ENCODE measurements around the gene APBA3.

The APBA3 gene, protein sequence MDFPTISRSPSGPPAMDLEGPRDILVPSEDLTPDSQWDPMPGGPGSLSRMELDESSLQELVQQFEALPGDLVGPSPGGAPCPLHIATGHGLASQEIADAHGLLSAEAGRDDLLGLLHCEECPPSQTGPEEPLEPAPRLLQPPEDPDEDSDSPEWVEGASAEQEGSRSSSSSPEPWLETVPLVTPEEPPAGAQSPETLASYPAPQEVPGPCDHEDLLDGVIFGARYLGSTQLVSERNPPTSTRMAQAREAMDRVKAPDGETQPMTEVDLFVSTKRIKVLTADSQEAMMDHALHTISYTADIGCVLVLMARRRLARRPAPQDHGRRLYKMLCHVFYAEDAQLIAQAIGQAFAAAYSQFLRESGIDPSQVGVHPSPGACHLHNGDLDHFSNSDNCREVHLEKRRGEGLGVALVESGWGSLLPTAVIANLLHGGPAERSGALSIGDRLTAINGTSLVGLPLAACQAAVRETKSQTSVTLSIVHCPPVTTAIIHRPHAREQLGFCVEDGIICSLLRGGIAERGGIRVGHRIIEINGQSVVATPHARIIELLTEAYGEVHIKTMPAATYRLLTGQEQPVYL

DNA sequence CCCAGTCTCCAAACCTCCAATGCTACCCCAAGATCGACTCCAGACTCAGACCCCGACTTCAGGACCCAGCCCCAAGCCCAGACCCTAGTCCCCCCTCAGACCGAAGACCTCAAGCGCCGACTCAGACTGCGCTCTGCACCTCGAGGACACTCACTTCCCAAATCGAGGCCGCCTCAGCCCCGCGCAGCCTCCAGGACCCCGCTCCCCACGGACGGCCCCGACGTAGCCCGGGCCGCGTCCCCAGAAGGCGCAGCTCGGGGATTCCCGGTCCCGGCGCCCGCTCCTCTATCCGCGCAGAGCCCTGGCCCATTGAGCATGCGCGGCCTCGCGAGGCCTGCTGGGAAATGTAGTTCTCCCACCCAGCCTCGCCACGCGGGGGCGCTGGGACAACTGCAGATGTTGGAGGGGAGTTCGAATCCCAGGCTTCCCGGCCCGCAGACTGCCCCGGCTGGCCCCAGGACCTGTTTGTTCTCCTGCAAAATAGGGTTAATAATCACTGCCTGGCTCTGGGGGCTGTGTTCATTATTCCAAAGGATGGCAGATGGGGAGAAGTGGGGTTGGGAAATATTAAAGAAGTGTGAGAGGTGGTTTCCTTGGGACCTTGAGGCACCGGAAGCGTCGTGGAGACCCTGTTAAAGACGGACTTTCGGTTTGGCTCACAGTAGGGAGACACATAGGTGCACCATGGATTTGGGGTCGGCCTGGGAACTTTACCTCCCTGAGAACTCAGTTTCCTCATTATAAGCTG is at the start of gene APBA3:
Gene APBA3 (minus strand): TSS at position 311 of the 748 bp plus-strand sequence. CDS start 1,428 bp downstream, outside the sequence.
- peak; percentile 97 for DNase-seq (ENCODE audit: low spot score)

DNA sequence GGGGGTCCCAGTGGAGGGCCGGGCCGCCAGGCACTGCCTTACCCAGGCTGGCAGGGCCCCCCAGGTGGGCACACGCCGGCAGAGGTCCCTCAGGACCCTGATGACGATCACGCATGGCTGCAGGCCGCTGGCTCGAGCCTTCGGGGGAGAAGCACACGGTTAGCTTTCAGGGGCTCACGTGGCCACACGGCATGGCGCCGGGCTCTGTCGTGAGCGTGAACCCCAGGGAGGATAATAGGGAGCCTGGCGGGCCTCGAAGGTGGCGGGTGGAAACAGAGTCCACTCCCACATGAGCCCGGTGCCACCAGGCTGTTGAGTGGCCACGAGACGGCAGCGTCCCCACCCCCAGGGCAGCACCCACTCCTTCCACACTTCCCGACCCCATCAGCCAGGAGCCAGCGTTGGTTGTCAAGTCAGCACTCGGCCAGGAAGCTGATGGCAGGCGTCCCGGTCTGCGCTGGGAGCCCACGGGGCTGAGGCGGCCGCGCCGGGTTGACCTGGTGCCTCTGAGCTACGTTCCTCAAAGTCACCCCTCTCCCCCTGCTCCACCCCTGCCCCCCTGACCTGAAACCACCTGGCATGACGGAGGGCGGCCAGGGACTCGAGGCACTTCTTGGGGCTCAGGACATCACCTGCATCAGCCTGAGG is 49.3 kb upstream of the APBA3 start:
- DNase-seq (ENCODE audit: low spot score), result no peak

DNA sequence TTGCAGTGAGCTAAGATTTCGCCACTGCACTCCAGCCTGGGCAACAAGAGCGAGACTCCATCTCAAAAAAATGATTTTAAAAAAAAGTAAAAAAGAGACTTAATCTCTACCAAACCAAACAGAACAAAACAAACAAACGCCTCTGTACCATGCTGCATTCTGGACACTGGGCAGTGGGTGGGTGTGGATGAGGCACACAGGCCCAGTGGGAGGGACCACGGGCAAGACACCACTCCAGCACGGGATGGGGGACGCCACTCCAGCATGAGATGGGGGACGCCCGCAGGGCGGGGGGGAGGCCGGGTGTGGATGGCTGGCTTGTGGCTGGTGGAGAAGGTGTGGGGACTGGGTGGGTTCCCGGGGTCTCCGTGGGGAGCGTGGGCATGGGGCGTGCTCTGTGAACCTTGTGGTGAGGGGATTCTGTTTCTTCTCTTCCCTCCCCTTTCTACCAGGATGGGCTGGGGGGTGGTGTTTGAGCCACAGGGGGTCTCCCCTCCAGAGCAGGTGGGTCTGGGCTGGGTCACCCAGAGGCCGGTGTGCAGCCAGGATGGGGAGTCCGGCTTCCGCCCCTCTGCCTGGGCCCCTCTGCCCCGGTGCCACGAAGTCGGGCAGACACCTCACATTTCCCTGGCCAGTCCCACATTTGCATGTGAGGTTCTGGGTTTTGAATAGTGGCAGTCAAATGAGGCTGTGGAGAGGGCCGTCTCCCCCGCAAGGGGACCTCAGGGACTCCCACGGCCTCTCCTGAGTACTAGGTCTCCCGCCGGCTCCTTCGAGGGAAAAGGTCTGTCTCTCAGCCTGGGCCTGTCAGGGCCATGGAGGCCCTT is 48.6 kb upstream of the APBA3 start:
- DNase-seq (ENCODE audit: low spot score), result no peak

DNA sequence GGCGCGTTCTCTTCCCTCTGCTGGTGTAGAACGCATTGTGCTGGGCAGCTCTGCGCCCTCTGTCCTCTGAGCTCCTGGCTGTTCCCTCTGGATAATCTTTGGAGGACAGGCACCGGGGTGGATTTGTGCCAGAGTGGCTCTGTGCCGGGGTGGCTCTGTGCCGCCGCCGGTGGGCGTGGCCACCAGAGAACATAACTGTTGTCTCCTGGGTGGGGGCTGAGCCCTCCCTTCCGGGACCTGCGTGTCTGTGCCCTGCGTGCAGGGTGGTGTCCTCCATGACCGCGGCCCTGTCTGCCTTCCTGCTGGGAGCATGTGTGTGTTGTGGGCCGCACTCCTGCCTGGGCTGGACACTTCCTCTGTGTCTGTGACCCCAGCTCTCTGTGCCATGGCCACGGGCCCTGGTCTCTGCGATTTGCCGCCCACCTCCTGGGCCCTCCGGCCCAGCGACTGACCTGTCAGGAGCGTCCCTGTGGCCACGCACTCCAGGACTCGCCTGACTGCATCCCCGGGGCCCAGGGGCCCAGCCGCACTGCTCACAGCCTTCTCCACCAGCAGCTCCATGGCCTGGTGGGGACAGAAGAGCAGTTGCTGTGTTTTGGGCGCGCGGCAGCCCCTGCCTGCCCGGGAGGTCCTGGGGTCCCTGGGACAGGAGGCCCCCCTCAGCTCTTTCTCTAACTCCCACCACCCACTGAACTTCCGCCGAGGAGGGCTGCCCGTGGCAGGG is 47.1 kb upstream of the APBA3 start:
- DNase-seq (ENCODE audit: low spot score), result no peak

DNA sequence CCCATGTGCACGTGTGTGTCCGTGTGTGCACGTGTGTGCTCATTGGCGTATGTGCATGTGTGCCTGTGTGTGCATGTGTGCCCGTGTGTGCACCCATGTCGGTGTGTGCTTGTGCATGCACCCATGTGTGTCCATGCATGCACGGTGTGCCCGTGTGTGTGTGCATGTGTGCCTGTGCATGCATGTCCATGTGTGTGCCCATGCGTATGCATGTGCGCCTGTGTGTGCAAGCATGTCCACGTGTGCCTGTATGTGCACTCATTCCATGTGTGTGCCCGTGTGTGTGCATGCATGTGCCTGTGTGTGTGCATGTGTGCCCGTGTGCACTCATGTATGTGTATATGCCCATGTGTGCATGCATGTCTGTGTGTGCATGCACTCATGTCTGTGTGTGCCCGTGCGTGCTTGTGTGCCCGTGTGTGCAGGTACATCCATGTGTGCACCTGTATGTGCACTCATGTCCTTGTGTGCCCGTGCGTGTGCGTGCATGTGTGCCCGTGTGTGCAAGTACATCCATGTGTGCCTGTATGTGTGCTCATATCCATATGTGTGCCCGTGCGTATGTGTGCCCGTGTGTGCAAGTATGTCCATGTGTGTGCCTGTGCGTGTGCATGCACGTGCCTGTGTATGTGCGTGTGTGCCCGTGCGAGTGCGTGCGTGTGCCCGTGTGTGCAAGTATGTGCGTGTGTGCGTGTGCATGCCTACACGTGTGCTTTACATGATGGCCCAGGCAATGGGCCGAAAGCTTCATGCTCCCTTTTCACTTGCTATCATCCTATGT is 46.3 kb upstream of the APBA3 start:
- no peak for DNase-seq (ENCODE audit: low spot score)

DNA sequence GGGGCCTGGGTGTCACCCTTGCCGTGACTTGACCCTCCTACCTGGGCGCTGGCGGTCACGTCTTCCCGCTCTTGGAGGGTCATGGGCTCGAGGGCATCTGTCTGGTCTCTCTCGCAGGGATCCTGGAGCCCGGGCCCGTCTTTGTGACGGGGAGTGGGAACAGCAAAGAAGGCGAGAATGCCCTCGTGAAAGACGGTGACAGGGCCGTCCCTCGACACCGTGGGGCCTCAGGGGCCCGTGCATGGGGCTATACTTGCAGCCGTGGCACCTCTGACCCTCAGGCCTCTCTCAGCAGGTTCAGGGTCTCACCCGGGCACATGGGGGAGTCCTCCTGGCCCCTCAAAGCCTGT is 45.6 kb upstream of the APBA3 start:
- no peak for DNase-seq (ENCODE audit: low spot score)

DNA sequence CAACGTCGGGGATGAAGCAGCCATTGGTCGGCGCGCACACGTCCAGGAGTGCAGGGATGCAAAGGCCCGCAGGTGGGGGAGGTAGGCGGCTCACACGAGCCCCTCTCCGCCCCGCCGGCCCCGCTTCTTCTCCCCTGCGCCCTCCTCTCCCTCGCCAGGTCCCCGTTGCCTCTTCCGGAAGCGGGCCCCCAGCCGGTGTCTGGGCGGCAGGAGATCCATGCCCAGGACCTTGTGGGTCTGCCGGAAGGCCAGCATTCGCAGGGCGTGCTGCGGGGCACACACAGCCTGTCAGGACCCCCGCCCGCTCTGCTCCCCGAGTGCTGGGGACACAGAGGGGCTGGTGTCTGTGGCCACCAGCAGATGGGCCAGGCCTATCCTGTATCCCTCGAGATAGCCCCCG is 44.4 kb upstream of the APBA3 start:
- no peak for DNase-seq (ENCODE audit: low spot score)

DNA sequence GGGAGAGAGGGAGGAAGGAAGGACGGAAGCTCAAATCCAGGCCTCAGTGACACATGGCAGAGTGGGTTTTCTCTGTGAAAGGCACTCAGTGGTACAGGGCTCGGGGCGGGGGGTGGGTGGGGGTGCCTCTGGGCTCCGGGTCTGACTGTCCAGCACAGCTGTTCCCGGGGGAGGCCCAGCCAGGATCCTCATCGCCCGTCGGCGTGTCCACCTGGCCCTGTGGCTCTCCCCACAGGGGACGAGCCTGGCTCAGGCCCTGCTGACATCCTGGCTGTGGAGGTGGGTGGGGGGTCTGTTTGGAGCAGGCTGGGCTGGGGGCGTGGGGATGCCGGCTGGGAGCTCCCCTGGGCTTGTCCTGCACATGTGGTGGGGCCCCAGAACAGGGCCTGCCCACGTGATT is 42.9 kb upstream of the APBA3 start:
- no peak for DNase-seq (ENCODE audit: low spot score)

DNA sequence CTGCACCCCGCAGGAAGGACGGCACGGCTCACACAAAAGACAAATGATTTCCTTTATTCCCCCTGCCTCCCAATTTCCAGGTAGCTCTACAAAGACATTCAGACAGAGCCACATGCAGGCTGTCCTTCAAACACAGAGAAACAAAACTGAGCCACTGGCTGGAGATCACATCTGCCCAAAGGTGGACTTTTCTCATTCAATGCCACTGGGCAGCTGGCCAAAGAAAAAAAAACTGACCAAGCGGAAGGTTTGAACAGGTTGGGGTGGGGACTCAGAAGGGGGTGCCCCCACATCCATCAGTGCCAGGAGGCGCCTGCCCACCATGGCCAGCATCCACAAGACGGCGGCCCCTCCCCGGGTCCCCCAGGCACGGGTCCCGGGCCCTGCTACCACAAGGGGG is 42.5 kb upstream of the APBA3 start:
- DNase-seq (ENCODE audit: low spot score), result no peak

DNA sequence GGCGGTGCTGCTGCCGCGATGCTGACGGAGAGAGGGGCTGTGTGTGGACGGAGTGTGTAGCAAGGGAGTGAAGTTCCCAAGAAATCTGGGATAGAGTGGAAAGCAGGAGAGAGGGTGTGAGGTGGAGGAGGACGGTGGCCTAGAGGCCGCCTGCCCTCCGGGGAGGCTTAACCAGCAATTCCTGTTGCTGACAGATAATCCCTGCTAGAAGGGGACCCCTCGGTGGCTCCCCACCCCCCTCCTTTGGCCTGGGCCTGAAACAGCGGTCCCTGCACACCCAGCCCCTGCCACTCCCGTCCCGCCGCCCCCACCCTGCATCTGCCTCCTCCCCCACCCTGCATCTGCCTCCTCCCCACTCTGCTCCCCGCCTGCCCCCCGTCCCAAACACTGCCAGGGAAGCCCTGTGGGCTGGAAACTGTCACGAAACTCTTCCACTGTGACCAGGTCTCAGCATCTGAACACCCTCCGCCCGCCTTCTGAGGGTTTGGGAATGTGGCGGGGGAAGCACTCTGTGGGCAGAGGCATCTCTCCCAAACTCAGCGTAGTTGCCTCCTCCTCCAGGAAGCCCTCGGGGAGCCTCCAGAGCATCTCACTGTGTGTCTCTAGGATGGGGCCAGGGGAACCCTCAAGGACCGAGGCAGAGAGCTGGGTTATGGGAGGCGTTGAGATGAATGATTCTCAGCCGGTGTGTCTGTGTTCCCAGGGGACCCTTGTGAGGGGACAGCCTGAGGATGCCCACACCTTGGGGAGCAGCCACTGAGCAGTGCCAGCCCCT is 41.8 kb upstream of the APBA3 start:
- no peak for DNase-seq (ENCODE audit: low spot score)

DNA sequence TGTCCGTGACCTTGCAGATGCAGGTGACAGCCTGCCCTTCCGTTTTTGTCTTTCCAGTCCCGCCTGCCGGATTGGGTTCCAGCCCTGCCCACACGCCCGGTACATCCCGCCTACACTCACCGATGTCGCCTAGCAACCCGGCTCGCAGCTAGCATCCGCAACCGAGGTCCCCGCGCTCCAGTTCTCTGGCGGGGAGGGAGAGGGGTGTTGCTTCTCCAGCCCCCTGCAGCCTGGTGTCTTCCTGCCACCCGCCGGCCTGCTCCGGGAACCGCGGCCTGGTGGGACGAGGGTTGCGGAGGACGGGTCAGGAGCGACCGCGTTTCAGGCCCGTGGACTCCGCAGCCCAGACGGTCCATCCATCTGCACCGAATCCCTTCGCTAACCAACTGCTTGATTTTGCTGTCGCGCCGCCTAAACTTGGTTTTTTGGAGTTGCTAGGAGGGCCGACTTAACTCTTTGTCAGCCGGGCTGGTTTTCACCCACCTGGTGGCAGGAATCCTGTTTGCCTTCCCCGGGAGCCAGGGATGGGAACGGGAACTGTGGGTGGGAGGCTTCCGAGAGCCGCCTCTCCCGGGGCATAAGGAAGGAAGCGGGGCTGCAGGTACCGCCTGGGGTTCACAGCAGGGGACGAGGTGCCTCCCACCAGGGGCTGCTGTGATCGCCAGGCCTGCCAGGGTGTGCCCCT is 40.1 kb upstream of the APBA3 start:
- DNase-seq (ENCODE audit: low spot score), result peak; percentile 56

DNA sequence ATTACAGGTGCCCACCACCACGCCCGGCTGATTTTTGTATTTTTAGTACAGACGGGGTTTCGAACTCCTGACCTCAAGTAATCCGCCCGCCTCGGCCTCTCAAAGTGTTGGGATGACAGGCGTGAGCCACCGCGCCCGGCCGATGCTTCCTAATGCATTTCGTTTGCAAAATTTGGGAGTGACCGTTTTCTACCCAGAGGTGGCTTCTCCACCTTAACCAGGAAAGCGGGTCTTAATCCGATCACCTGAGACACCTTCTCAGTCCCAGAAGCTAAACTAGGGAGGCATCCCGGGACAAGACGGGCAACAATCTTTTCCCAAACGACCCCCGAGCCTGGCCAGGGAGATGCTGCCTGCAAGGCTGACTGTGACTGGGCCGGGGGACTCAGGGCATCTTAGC is 39.5 kb upstream of the APBA3 start:
- no peak for DNase-seq (ENCODE audit: low spot score)

DNA sequence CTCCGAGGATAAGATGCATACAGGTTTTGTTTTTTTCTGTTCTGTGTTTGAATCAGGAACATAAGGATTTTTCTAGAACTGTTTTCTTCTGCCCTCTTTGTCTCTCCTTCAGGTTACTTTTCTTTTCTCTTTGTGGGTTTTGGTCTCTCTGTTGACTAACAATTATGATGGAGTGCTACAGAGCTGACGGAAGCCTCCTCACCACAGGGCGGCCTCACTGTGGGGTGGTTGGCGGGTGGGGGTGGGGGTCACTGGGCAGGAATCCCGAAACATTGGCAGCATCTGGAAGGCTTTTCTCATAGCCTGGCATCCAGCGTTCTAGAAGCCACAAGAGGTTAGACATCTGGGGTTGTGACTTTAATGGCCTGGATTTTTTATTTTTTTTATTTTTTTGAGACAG is 36.6 kb upstream of the APBA3 start:
- no peak for DNase-seq (ENCODE audit: low spot score)

DNA sequence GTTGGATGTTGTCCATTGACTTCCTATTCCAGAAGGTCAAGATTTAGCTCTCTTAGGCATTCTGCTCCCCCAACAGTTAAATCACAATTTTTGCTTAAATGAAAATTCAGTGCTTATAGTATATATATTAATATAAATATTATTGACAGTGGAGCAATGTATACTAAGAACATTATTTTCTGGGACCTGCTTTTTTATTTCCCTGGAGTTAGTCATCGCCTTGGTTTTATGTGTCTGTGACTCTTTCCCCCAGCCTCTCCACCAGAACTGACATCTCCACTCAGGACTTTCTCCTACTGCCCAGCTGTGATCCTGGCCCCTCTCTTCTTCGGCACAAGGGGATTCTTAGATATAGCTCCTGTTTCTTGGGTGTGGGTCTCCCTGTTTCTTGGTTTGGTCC is 34.9 kb upstream of the APBA3 start:
- DNase-seq (ENCODE audit: low spot score), result no peak

DNA sequence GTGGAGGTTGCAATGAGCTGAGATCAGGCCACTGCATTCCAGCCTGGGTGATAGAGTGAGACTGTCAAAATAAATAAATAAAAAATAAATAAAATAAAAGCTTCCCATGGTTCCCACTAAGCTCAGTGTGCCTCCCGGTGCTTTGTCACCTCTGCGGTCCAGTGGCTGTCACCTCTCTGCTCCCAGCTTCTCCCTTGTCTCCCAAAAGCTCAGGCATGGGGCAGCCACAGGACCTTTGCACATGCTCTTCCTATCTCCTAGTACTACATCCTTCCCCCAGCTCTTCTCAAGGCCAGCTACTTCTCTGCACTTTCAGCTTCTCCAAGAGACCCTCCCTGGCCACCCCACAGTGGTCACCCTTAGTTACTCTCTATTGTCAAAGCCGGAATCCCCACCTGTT is 32.3 kb upstream of the APBA3 start:
- no peak for DNase-seq (ENCODE audit: low spot score)

DNA sequence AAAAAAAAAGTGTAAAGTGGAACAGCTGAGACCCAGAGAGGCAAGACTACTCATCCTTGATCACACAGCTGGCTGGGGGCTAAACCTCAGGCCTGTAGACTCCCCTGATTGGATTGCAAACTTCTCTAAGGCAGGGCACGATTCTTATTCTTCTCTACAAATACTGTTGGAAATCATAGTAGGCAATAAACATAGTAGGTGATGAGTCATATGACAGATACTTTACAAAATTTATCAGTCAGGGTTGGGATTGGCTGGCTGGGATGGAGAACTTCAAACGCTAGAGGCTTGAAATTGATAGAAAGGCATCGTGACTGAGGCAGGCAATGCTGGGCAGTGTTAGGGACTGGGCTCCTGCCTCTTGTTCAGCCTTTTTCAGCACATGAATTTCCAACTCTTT is 30.6 kb upstream of the APBA3 start:
- DNase-seq (ENCODE audit: low spot score), result no peak

DNA sequence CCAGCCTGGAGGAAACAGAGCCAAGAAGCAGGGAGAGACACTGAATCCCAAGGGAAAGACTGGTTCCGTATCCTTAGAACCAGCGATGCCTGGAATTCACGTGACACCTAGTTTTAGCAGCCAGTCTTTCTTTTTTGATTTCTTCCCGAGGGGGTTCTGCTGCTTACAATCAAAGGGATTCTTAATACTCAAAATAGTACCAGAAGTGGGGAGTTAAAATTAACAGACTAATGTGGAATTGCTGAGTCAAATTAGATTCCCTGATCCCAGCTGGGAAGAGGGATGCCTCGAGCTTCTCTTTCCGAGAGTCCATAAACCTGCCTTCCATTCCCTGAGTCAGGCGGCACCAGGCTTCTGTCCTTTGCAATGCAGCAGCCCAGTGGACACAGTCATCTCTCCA is 29.4 kb upstream of the APBA3 start:
- DNase-seq (ENCODE audit: low spot score), result no peak

DNA sequence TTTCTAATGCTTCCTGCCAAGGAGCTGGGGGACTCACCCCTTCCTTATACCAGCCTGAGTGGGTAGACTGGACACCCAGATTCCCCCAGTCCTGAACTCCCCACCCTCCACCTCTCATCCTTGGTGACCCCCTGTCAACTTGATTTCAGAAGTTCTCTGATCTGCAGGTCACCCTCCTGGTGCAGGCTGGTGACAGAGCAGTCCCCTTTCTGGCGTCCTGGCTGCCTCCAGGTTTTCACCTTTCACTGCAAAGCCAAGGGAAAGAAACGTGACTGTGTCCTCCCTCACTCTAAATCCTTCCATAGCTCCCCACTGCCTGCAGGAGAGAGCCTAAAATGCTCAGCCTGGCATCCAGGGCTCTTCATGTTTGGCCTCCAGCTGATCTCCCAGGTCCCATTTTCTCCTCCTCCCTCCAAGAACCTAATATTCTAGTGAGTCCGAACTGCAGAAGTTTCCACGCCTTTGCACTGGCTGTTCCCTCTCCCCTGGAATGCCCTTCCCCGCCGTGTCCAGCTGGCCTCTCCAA is 28.8 kb upstream of the APBA3 start:
- DNase-seq (ENCODE audit: low spot score), result no peak

All from D341Med (cell line).